Breast epithelium (tissue), 3 donors: ENCODE data around the gene ZBTB24.
"Not testable (repeated sequence)": the region's sequence is repeated elsewhere in the genome, so short reads cannot be mapped to it uniquely, and the experiment has no call there.

Source experiments
- CTCF ChIP-seq, 3 donors: fragments of 450-650 bp; IDR thresholded peaks; one replicate each; pipeline ENCODE4 v1.5.1; 2016 to 2017; ENCODE audit warnings: antibody characterized with exemption in 3 of 3, mild to moderate bottlenecking in 3 of 3, moderate library complexity in 3 of 3
- POLR2A ChIP-seq: fragments of 450-650 bp; IDR thresholded peaks from one replicate; pipeline ENCODE4 v1.6.1; 2016; ENCODE audit warnings: antibody characterized with exemption, mild to moderate bottlenecking, moderate library complexity
- POLR2AphosphoS5 ChIP-seq, 3 donors: sonication (generic); formaldehyde crosslinking; IDR thresholded peaks; one replicate each; pipeline ENCODE4 v1.6.1; 2017; ENCODE audit warnings: antibody characterized with exemption in 3 of 3

DNA sequence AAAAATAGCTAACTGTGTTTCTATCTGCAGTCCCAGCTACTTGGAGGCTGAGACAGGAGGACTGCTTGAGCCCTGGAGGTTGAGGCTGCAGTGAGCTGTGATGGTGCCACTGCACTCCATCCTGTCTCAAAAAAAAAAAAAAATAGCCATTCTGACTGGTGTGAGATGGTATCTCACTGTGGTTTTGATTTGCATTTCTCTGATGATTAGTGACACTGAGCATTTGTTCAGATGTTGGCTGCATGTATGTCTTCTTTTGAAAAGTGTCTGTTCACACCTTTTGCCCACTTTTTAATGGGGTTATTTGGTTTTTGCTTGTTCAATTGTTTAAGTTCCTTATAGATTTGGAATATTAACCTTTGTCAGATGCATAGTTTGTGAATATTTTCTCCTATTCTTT lies 36.6 kb upstream of the ZBTB24 start:
- not testable (repeated sequence) for TF ChIP-seq CTCF (IDR thresholded peaks at IDR 0.05); POLR2A; POLR2AphosphoS5 (IDR thresholded peaks at IDR 0.05)
